GM23248 (cell line): ENCODE results near the gene KBTBD8. TPM values are rescaled to one million over a fixed set of nuclear protein-coding genes. Genes with fewer than 3 reads are reported as not detected.

Experiments
- DNase-seq: peaks from one replicate; pipeline ENCODE4 v3.0.0-alpha.2; 2015
- H2AFZ ChIP-seq: fragments of 200-600 bp; sonication (generic); 2 replicates; pipeline ENCODE4 v1.6.1; 2016; ENCODE audit warnings: antibody characterized with exemption
- H3F3A ChIP-seq: fragments of 200-600 bp; sonication (generic); 2 replicates; pipeline ENCODE4 v1.6.1; 2016; ENCODE audit warnings: mild to moderate bottlenecking, antibody characterized with exemption, mixed run types; ENCODE audit not compliant: insufficient read depth
- H3K27ac ChIP-seq: fragments of 200-600 bp; sonication (generic); 2 replicates; pipeline ENCODE4 v1.5.1; 2016; ENCODE audit warnings: mild to moderate bottlenecking
- H3K27me3 ChIP-seq: fragments of 200-600 bp; sonication (generic); replicated peaks from 2 replicates; pipeline ENCODE4 v1.6.1; 2016; ENCODE audit warnings: mild to moderate bottlenecking; ENCODE audit not compliant: insufficient read depth
- H3K36me3 ChIP-seq: fragments of 200-600 bp; sonication (generic); 2 replicates; pipeline ENCODE4 v1.6.1; 2016; ENCODE audit warnings: low read depth, mild to moderate bottlenecking
- H3K4me1 ChIP-seq: fragments of 200-600 bp; sonication (generic); 2 replicates; pipeline ENCODE4 v1.6.1; 2016; ENCODE audit warnings: mild to moderate bottlenecking; ENCODE audit not compliant: insufficient read depth
- H3K4me2 ChIP-seq: fragments of 200-600 bp; sonication (generic); one replicate; pipeline ENCODE4 v1.6.1; 2016; ENCODE audit warnings: mild to moderate bottlenecking; ENCODE audit not compliant: unreplicated experiment
- H3K4me3 ChIP-seq: fragments of 200-600 bp; sonication (generic); 2 replicates; pipeline ENCODE4 v1.5.1; 2016; ENCODE audit warnings: mild to moderate bottlenecking
- H3K79me2 ChIP-seq: fragments of 200-600 bp; sonication (generic); 2 replicates; pipeline ENCODE4 v1.6.1; 2016; ENCODE audit warnings: mild to moderate bottlenecking; ENCODE audit not compliant: insufficient read depth
- H3K9ac ChIP-seq: fragments of 200-600 bp; sonication (generic); 2 replicates; pipeline ENCODE4 v1.6.1; 2016; ENCODE audit warnings: mild to moderate bottlenecking
- H3K9me2 ChIP-seq: fragments of 200-600 bp; sonication (generic); 2 replicates; pipeline ENCODE4 v1.6.1; 2016; ENCODE audit warnings: mixed run types, mild to moderate bottlenecking, moderate library complexity; ENCODE audit not compliant: insufficient read depth
- H3K9me3 ChIP-seq: fragments of 200-600 bp; sonication (generic); one replicate; pipeline ENCODE4 v1.6.1; 2017; ENCODE audit warnings: low read depth
- H4K20me1 ChIP-seq: fragments of 200-600 bp; sonication (generic); 2 replicates; pipeline ENCODE4 v1.6.0; 2016; ENCODE audit not compliant: insufficient read depth
- EZH2 ChIP-seq: fragments of 200-600 bp; sonication (generic); IDR thresholded peaks from 2 replicates; pipeline ENCODE4 v1.6.1; 2018; ENCODE audit warnings: antibody characterized with exemption, mild to moderate bottlenecking; ENCODE audit not compliant: insufficient read depth, poor library complexity, severe bottlenecking
- EZH2phosphoT487 ChIP-seq: fragments of 200-600 bp; sonication (generic); IDR thresholded peaks from 2 replicates; pipeline ENCODE4 v1.6.1; 2018; ENCODE audit warnings: antibody characterized with exemption, moderate library complexity, mild to moderate bottlenecking, low read depth; ENCODE audit not compliant: insufficient read depth
- WGBS, 2 experiments: methylation state at CpG; one replicate each; pipeline ENCODE4 v1.1.6; 2015 to 2017; ENCODE audit warnings: low lambda C conversion rate in 2 of 2, low coverage in 1 of 2; ENCODE audit errors: missing lambda C conversion rate in 2 of 2; 5-methylcytosine and 5-hydroxymethylcytosine counted together
- in situ Hi-C: fragments of 300-500 bp; cut with MboI; formaldehyde crosslinking; loops from 2 replicates; pipeline ENCODE4 v1.15.0; 2020
- polyA plus RNA-seq: library from polyadenylated mRNA; unstranded; fragments of >200 nt; fragmentation: Nextera tagmentation; extraction: Ambion mirVana; gene quantifications from 2 replicates; pipeline ENCODE4 v1.2.1, GENCODE V29; 2016
- total RNA-seq: library from RNA; depleted of rRNA; stranded (reverse); fragments of >200 nt; shearing (Covaris generic); gene quantifications from 2 replicates; pipeline ENCODE4 v1.2.3, GENCODE V29; 2014

The KBTBD8 gene
- total and polyA plus RNA-seq, 2 experiments from 2014 or later: 0.26 to 0.86 TPM

GRCh38 chr3:67034371-67034770 lies 36.3 kb downstream of the KBTBD8 start:
- H4K20me1 ChIP-seq: no peaks in the 10 kb centered on the region
- peak; percentile 33 for DNase-seq
- no peak overlapping the region for H2AFZ ChIP-seq
- in situ Hi-C loops: no loop called here
- no peaks in the 10 kb centered on the region for H3K4me1 ChIP-seq
- no peak overlapping the region for H3K4me2 ChIP-seq
- H3K79me2 ChIP-seq: no peaks in the 10 kb centered on the region
- no peaks in the 10 kb centered on the region for H3K36me3 ChIP-seq
- TF ChIP-seq EZH2 (no peak), EZH2phosphoT487 (no peak)
- no peak overlapping the region for H3K27ac ChIP-seq
- H3F3A ChIP-seq: no peaks in the 10 kb centered on the region
- no peaks in the 10 kb centered on the region for H3K9me3 ChIP-seq
- no peak overlapping the region for H3K4me3 ChIP-seq
- H3K27me3 ChIP-seq: no peaks in the 10 kb centered on the region
- H3K9ac ChIP-seq: no peak overlapping the region
- 2 to 3% methylated on average over 3 of the region's 3 CpGs for WGBS, 2 experiments
- no peaks in the 10 kb centered on the region for H3K9me2 ChIP-seq

- H3K4me1 ChIP-seq: no peaks in the 10 kb centered on the region
- no peaks in the 10 kb centered on the region for H4K20me1 ChIP-seq
- no peak overlapping the region for H3K4me2 ChIP-seq
- H3K4me3 ChIP-seq: no peak overlapping the region
- H3K9ac ChIP-seq: no peak overlapping the region
- 35 to 43% methylated on average over 4 of the region's 4 CpGs for WGBS, 2 experiments
- no peaks in the 10 kb centered on the region for H3K27me3 ChIP-seq
- H3K79me2 ChIP-seq: no peaks in the 10 kb centered on the region
- DNase-seq: peak; percentile 8
- H3K27ac ChIP-seq: no peak overlapping the region
- no peaks in the 10 kb centered on the region for H3K9me2 ChIP-seq
- in situ Hi-C loops: no loop called here
- H3F3A ChIP-seq: no peaks in the 10 kb centered on the region
- H2AFZ ChIP-seq: no peak overlapping the region
- H3K36me3 ChIP-seq: no peaks in the 10 kb centered on the region
- TF ChIP-seq EZH2phosphoT487 (no peak), EZH2 (no peak)
- H3K9me3 ChIP-seq: no peaks in the 10 kb centered on the region
These were observed 39.5 kb downstream of the KBTBD8 start for GRCh38 chr3:67037615-67038014.

- H3K9ac ChIP-seq: no peak overlapping the region
- 0 out of 2 replicates have a peak, but pooled peaks cover 9% of the 10 kb centered on the region for H3K4me1 ChIP-seq
- no peaks in the 10 kb centered on the region for H3F3A ChIP-seq
- no peak overlapping the region for H3K4me3 ChIP-seq
- H3K27me3 ChIP-seq: no peaks in the 10 kb centered on the region
- no peak overlapping the region for H3K4me2 ChIP-seq
- no peaks in the 10 kb centered on the region for H3K9me2 ChIP-seq
- no peak for TF ChIP-seq EZH2
- TF ChIP-seq EZH2phosphoT487: no peak
- 35 to 42% methylated on average over 1 of the region's 1 CpG for WGBS, 2 experiments
- H3K9me3 ChIP-seq: no peaks in the 10 kb centered on the region
- in situ Hi-C loops: no loop called here
- no peak overlapping the region for H2AFZ ChIP-seq
- H3K27ac ChIP-seq: no peak overlapping the region
- peak; percentile 19 for DNase-seq
- no peaks in the 10 kb centered on the region for H4K20me1 ChIP-seq
- no peaks in the 10 kb centered on the region for H3K79me2 ChIP-seq
- no peaks in the 10 kb centered on the region for H3K36me3 ChIP-seq
These were observed 46.2 kb downstream of the KBTBD8 start for GRCh38 chr3:67044295-67044694.

GRCh38 chr3:67044955-67045354 lies 46.8 kb downstream of the KBTBD8 start:
- 33 to 39% methylated on average over 2 of the region's 2 CpGs for WGBS, 2 experiments
- no peak overlapping the region for H2AFZ ChIP-seq
- H4K20me1 ChIP-seq: no peaks in the 10 kb centered on the region
- H3F3A ChIP-seq: no peaks in the 10 kb centered on the region
- H3K9me2 ChIP-seq: no peaks in the 10 kb centered on the region
- H3K36me3 ChIP-seq: no peaks in the 10 kb centered on the region
- no peaks in the 10 kb centered on the region for H3K27me3 ChIP-seq
- TF ChIP-seq EZH2phosphoT487: no peak
- TF ChIP-seq EZH2: no peak
- H3K4me2 ChIP-seq: no peak overlapping the region
- H3K9ac ChIP-seq: no peak overlapping the region
- 0 out of 2 replicates have a peak, but pooled peaks cover 9% of the 10 kb centered on the region for H3K4me1 ChIP-seq
- H3K4me3 ChIP-seq: no peak overlapping the region
- H3K27ac ChIP-seq: no peak overlapping the region
- in situ Hi-C loops: no loop called here
- no peaks in the 10 kb centered on the region for H3K9me3 ChIP-seq
- H3K79me2 ChIP-seq: no peaks in the 10 kb centered on the region
- DNase-seq: peak; percentile 1

- H3K36me3 ChIP-seq: no peaks in the 10 kb centered on the region
- no peak overlapping the region for H3K4me3 ChIP-seq
- TF ChIP-seq EZH2 (no peak), EZH2phosphoT487 (no peak)
- H3K4me1 ChIP-seq: 0 out of 2 replicates have a peak, but pooled peaks cover 9% of the 10 kb centered on the region
- H3K27ac ChIP-seq: no peak overlapping the region
- H3K9ac ChIP-seq: no peak overlapping the region
- H2AFZ ChIP-seq: no peak overlapping the region
- no peaks in the 10 kb centered on the region for H3K27me3 ChIP-seq
- no peak for DNase-seq
- WGBS, 2 experiments: 51 to 52% methylated on average over 5 of the region's 5 CpGs
- no peaks in the 10 kb centered on the region for H3K79me2 ChIP-seq
- H3K9me3 ChIP-seq: no peaks in the 10 kb centered on the region
- H3K4me2 ChIP-seq: no peak overlapping the region
- in situ Hi-C loops: no loop called here
- no peaks in the 10 kb centered on the region for H3F3A ChIP-seq
- no peaks in the 10 kb centered on the region for H3K9me2 ChIP-seq
- no peaks in the 10 kb centered on the region for H4K20me1 ChIP-seq
These were observed 47.8 kb downstream of the KBTBD8 start for GRCh38 chr3:67045711-67046465.
